HCT116 (cell line): ENCODE results near the gene TBC1D22B.

Experiments used
- CTCF ChIP-seq, 3 experiments: fragments of 200-600 bp in 1 of 3; sonication (generic) in 1 of 3; IDR thresholded peaks in 2 of 3; conservative IDR thresholded peaks in 1 of 3; 2 replicates each; pipeline ENCODE4 v1.5.1; 2012 to 2017; ENCODE audit warnings: low read depth in 2 of 3, low read length in 2 of 3, antibody characterized with exemption in 1 of 3, borderline replicate concordance in 1 of 3, control low read depth in 1 of 3, mild to moderate bottlenecking in 1 of 3, mixed read lengths in 1 of 3, mixed run types in 1 of 3, moderate library complexity in 1 of 3; ENCODE audit not compliant: insufficient read depth in 1 of 3
- EZH2 ChIP-seq: fragments of 200-600 bp; sonication (generic); IDR thresholded peaks from 2 replicates; pipeline ENCODE4 v1.6.1; 2017; ENCODE audit warnings: antibody characterized with exemption, mixed run types
- POLR2A ChIP-seq: IDR thresholded peaks from 2 replicates; pipeline ENCODE4 v1.7.0; 2011; ENCODE audit warnings: borderline replicate concordance; ENCODE audit not compliant: insufficient read depth, insufficient read length; ENCODE audit errors: extremely low read depth
- YY1 ChIP-seq: IDR thresholded peaks from 2 replicates; pipeline ENCODE4 v1.6.1; 2011; ENCODE audit warnings: low read length, low read depth, moderate library complexity, mild to moderate bottlenecking; ENCODE audit not compliant: insufficient replicate concordance; ENCODE audit errors: extremely low read depth

- no peak for TF ChIP-seq CTCF (IDR thresholded peaks at IDR 0.05 in 2 of 3, conservative IDR thresholded peaks at IDR 0.05 in 1 of 3; ENCODE audit: borderline replicate concordance in 1 of 3, insufficient read depth in 1 of 3, low read depth in 2 of 3, low read length in 2 of 3)
- no peak for TF ChIP-seq EZH2
- no peak for TF ChIP-seq POLR2A
- no peak for TF ChIP-seq YY1
Measured at GRCh38 chr6:37351027-37351426, 93.5 kb downstream of the TBC1D22B start.
